Smooth muscle cell (in vitro differentiated cells): ENCODE measurements around the gene SRGAP2C. TPM values are rescaled to one million over a fixed set of nuclear protein-coding genes. Genes with fewer than 3 reads are reported as not detected.
"Not testable (repeated sequence)": the region's sequence is repeated elsewhere in the genome, so short reads cannot be mapped to it uniquely, and the experiment has no call there.

Experiments used
- DNase-seq: peaks from one replicate; lab custom pipeline; 2025; ENCODE audit not compliant: unreplicated experiment; lab: John Stamatoyannopoulos, UW
- H2AFZ ChIP-seq: fragments of 200-600 bp; sonication (generic); 2 replicates; pipeline ENCODE4 v1.6.0; 2016; ENCODE audit warnings: antibody characterized with exemption, low read depth, mild to moderate bottlenecking
- H3F3A ChIP-seq: fragments of 200-600 bp; sonication (generic); 2 replicates; pipeline ENCODE4 v1.6.0; 2017; ENCODE audit warnings: antibody characterized with exemption, low read depth
- H3K27ac ChIP-seq: fragments of 200-600 bp; sonication (generic); 2 replicates; pipeline ENCODE4 v1.5.1; 2016; ENCODE audit warnings: low read depth, mild to moderate bottlenecking
- H3K27me3 ChIP-seq: fragments of 200-600 bp; sonication (generic); 2 replicates; pipeline ENCODE4 v1.6.1; 2016; ENCODE audit warnings: low read depth, mild to moderate bottlenecking
- H3K36me3 ChIP-seq: fragments of 200-600 bp; sonication (generic); 2 replicates; pipeline ENCODE4 v1.5.1; 2016; ENCODE audit warnings: low read depth
- H3K4me1 ChIP-seq: fragments of 200-600 bp; sonication (generic); 2 replicates; pipeline ENCODE4 v1.5.1; 2016; ENCODE audit warnings: low read depth
- H3K4me2 ChIP-seq: fragments of 200-600 bp; sonication (generic); 2 replicates; pipeline ENCODE4 v1.6.0; 2016; ENCODE audit warnings: mild to moderate bottlenecking
- H3K4me3 ChIP-seq: fragments of 200-600 bp; sonication (generic); 2 replicates; pipeline ENCODE4 v1.5.1; 2016; ENCODE audit warnings: mild to moderate bottlenecking
- H3K79me2 ChIP-seq: fragments of 200-600 bp; sonication (generic); 2 replicates; pipeline ENCODE4 v1.6.0; 2016; ENCODE audit warnings: low read depth, mild to moderate bottlenecking
- H3K9ac ChIP-seq: fragments of 200-600 bp; sonication (generic); 2 replicates; pipeline ENCODE4 v1.6.0; 2016; ENCODE audit warnings: low read depth
- H3K9me3 ChIP-seq: fragments of 200-600 bp; sonication (generic); replicated peaks from 2 replicates; pipeline ENCODE4 v1.5.1; 2016; ENCODE audit warnings: low read depth
- H4K20me1 ChIP-seq: fragments of 200-600 bp; sonication (generic); 2 replicates; pipeline ENCODE4 v1.6.0; 2016; ENCODE audit warnings: low read depth
- WGBS: methylation state at CpG from one replicate; pipeline ENCODE4 v1.1.7; 2016; ENCODE audit warnings: low lambda C conversion rate; 5-methylcytosine and 5-hydroxymethylcytosine counted together
- polyA plus RNA-seq: library from polyadenylated mRNA; unstranded; fragments of >200 nt; fragmentation: Nextera tagmentation; extraction: Ambion mirVana; gene quantifications from 2 replicates; pipeline ENCODE4 v1.2.1, GENCODE V29; 2016
- total RNA-seq: library from RNA; depleted of rRNA; stranded (reverse); fragments of >200 nt; gene quantifications from 2 replicates; pipeline ENCODE4 v1.2.3, GENCODE V29; 2014

Gene SRGAP2C
- total and polyA plus RNA-seq, 2 experiments from 2014 or later = 11.3 to 14.7 TPM

DNA sequence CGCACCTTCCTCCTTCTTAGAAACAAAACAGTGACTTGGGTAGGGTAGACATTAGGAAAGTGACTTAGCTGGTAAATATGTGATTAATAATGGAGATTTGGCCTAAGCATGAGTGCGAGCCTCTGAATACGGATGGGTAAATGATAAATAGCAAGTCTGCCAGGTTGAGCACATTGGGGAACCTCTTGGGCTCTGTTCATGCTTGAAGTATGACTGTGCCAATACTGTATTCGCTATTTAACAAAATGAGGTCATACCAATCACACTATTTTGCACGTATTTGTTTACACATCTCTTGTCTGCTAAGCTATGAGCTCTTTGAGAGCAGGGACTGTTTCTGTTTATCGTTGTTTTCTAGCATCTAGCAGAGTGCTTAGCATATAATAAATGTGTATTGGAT lies 23.6 kb downstream of the SRGAP2C start:
- not testable (repeated sequence) for H3K9ac ChIP-seq, DNase-seq, H3K27ac ChIP-seq, H3F3A ChIP-seq, H3K4me3 ChIP-seq, H2AFZ ChIP-seq, H3K36me3 ChIP-seq, H3K9me3 ChIP-seq, H4K20me1 ChIP-seq, H3K79me2 ChIP-seq, H3K4me1 ChIP-seq, H3K27me3 ChIP-seq, H3K4me2 ChIP-seq
- 63% methylated on average over 5 of the region's 6 CpGs for WGBS

DNA sequence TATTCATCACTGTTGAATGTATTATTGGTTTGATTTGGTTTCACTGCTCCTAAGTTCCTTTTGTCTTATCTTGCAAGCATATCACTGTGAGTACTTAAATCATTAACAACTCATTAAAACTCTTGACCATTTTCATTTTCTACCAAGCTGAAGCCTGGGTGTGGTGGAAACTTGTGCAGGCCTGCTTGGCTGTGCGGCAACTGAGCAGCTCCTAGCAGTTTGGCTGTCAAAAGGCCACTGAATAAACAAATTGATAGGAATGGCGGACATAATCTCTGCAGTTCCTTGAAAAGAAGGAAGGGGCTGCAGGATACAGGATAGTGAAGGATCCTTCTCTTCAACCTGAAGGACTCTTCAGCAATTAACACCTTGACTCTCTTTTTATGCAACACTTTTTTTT lies 26.0 kb downstream of the SRGAP2C start:
- H3K4me2 ChIP-seq, H3K9me3 ChIP-seq, H3K27me3 ChIP-seq, H3K36me3 ChIP-seq, H3K27ac ChIP-seq, DNase-seq, H3K79me2 ChIP-seq, H2AFZ ChIP-seq, H3K9ac ChIP-seq, H3F3A ChIP-seq, H3K4me1 ChIP-seq, H3K4me3 ChIP-seq, H4K20me1 ChIP-seq: not testable (repeated sequence)
- no CpG with 5 or more reads among the region's 2 CpGs for WGBS

DNA sequence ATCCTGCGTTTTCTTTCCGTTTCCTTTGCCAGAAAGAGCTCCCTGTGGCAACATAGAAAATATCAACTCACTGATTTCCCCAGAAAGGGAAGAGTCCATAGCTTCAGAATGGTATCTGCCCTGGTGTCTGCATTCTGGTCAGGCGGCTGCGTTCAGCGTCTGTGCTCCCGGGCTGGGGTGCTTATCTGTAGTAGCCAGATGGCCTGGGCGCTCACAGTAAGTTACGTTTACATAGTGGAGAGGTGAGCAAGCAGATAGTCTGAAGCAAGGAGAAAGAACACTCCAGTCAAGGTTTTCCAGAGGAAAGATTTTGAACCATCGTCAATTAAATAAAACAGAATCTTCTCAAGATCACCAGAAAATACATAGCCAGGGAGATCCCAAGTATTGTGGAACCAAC lies 28.7 kb downstream of the SRGAP2C start:
- not testable (repeated sequence) for H4K20me1 ChIP-seq, H3K4me3 ChIP-seq, H3K4me2 ChIP-seq, H3K79me2 ChIP-seq, H3K9ac ChIP-seq, H3F3A ChIP-seq, H3K4me1 ChIP-seq, H3K9me3 ChIP-seq, H2AFZ ChIP-seq, DNase-seq, H3K36me3 ChIP-seq, H3K27me3 ChIP-seq
- H3K27ac ChIP-seq = peak overlapping the region; percentile 57
- WGBS = no CpG with 5 or more reads among the region's 9 CpGs

DNA sequence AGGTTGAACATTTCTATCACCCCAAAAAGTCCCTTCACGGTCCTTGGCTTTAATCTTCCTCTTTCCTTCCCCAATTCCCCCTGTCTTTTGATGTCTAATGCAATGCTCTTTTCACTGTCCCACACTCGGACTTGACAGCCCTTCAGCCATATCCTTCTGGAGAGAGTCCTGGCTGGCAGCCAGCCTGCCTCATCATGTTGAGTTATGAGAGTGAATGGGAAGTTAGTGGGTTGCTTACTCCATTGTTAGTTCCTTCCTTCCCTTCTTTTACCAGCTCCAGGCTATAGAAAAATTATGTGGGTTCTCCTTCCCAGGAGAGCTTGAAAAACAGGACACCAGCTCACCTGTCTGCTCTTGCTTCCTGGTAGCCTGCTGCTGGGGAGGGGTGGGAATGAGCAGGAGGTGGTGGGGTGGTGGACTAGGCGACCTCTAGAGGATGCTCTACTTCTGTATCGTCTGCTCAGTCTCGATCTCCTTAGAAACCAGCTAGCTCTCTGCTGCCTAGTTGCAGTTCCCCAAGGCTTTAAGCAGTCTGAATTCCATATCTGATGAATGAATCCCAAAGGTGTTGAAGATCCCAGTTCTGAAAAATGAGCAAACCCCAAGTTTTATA lies 29.9 kb downstream of the SRGAP2C start:
- H4K20me1 ChIP-seq, H3K36me3 ChIP-seq, H3K27ac ChIP-seq, H2AFZ ChIP-seq, DNase-seq, H3K79me2 ChIP-seq, H3K4me1 ChIP-seq, H3K4me3 ChIP-seq, H3K27me3 ChIP-seq, H3K9me3 ChIP-seq, H3K9ac ChIP-seq, H3F3A ChIP-seq, H3K4me2 ChIP-seq: not testable (repeated sequence)
- no CpG with 5 or more reads among the region's 5 CpGs for WGBS

DNA sequence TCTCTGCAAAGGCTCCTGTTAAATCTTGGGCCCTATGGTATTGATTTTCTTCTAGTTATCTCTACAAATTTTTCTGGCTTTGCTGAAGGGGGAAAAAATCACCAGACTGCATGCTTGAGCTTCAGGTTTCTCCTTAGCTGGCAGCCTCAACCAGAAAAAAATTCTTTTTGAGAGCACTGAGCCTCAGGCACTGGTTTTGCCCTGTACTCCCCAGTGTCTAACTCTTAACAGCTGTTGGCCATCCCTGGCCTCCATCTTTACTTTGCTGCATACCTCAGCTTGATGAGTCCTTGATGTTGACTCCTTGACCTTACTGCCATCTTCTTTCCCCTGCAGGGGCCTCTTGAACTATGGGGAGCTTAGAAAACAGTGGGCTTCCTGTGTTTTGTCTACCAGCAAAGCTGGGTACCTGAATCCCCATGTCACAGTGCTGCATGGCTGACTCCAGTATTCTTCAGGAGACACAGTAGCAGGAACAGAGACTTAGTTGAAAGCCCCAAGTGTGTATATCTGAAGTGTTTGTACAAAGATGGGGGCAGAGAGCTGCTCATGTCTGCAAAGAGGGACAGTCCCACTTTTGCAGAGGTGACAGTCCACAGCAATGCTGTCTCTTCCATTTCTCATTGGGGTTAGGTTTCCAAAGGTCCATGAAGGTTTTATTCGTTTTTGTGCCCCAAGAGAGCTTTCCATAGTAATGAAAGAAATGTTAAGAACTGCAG lies 31.1 kb downstream of the SRGAP2C start:
- H3K36me3 ChIP-seq, H3K27me3 ChIP-seq, H3K4me3 ChIP-seq, H3K9ac ChIP-seq, H3K9me3 ChIP-seq, H3K4me1 ChIP-seq, H2AFZ ChIP-seq, H4K20me1 ChIP-seq, H3K79me2 ChIP-seq, H3K27ac ChIP-seq, H3K4me2 ChIP-seq, H3F3A ChIP-seq, DNase-seq: not testable (repeated sequence)
- 86% methylated on average over 1 of the region's 1 CpG for WGBS

DNA sequence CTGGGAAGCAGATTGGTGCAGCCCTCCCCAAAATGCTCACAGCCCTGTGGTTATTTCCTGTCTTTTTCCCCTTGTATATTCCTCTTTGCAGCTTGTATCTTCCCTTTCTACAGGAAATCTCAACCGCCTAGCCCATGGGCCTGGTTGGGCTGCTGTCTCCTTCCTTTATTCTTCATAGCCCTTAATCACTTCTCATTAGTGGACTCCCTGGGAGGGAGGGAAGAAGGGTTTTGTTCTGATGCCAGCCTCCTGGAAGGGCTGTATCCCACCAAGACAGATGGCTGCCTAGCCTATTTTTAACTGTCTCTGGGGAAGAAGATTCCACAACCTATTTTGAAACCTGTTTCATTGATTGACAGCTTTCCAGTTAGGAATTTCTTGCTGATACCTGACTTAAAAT lies 31.9 kb downstream of the SRGAP2C start:
- not testable (repeated sequence) for H3K79me2 ChIP-seq, H3F3A ChIP-seq, DNase-seq, H3K9me3 ChIP-seq, H3K36me3 ChIP-seq, H3K9ac ChIP-seq, H3K4me2 ChIP-seq, H3K27me3 ChIP-seq, H3K4me1 ChIP-seq, H2AFZ ChIP-seq, H3K27ac ChIP-seq, H3K4me3 ChIP-seq, H4K20me1 ChIP-seq
- no CpG with 5 or more reads among the region's 1 CpG for WGBS

DNA sequence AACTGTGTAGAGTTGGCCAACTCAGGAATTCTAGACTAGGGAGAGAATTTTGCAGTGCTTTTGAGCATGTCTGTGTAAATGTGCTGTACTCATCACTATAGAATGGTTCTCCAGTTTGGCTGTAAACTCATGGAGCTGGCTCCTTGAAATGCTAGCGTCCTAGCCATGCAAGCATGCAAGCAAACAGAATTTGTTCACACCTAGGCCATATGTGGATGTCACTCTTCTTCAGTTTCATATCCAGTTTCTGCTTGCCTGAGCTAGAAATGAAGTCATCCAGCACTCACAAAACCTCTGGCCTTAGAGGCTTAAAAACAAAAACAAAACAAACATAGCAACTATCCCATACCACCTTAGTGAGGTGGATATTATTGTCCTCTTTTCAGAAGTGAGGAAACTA lies 37.0 kb downstream of the SRGAP2C start:
- H3K4me2 ChIP-seq, H3K36me3 ChIP-seq, H3K4me1 ChIP-seq, DNase-seq, H3K27ac ChIP-seq, H4K20me1 ChIP-seq, H3F3A ChIP-seq, H3K9me3 ChIP-seq, H3K27me3 ChIP-seq, H3K4me3 ChIP-seq, H3K9ac ChIP-seq, H2AFZ ChIP-seq: not testable (repeated sequence)
- H3K79me2 ChIP-seq = peaks cover 10% of the 10 kb centered on the region
- 100% methylated on average over 1 of the region's 1 CpG for WGBS

DNA sequence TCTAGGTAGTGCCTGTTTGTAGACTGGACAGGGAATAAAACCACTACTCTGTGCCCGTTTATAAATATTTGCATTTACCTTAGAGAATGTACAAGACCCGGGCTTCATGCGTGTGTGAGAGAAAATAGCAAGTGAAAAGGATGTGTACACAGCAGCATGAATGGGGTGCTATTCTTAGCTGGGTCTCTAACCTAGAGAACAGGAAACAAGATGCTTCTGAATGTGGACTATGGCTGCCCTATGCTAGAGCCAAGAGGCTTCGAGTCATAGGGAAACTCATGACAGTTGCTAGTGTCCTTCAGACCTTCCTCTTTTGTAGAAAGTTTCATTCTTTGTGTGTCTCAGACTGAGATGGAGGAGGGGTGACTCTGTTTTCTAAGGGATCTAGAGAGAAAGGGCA lies 39.9 kb downstream of the SRGAP2C start:
- H3F3A ChIP-seq, H3K4me2 ChIP-seq, H4K20me1 ChIP-seq, H3K27ac ChIP-seq, DNase-seq, H3K4me3 ChIP-seq, H2AFZ ChIP-seq, H3K36me3 ChIP-seq, H3K27me3 ChIP-seq, H3K9ac ChIP-seq, H3K9me3 ChIP-seq, H3K4me1 ChIP-seq: not testable (repeated sequence)
- WGBS = 94% methylated on average over 3 of the region's 4 CpGs
- peaks cover 10% of the 10 kb centered on the region for H3K79me2 ChIP-seq
